GM23338 (cell line): ENCODE measurements around the gene FEM1B. TPM values are rescaled to one million over a fixed set of nuclear protein-coding genes. Genes with fewer than 3 reads are reported as not detected.

Source experiments
- ATAC-seq: fragments of 200-7000 bp; cut with Tn5 transposase; 3 replicates; pipeline ENCODE4 v1.9.1; 2020
- DNase-seq: peaks from one replicate; pipeline ENCODE4 v3.0.0-alpha.2; 2015; ENCODE audit warnings: low spot score
- H2AFZ ChIP-seq: fragments of 200-600 bp; sonication (generic); 2 replicates; pipeline ENCODE4 v1.8.0; 2016; ENCODE audit warnings: antibody characterized with exemption, mild to moderate bottlenecking, moderate library complexity
- H3F3A ChIP-seq: fragments of 200-600 bp; sonication (generic); replicated peaks from 2 replicates; pipeline ENCODE4 v1.8.0; 2017; ENCODE audit warnings: antibody characterized with exemption, mixed run types, low read depth
- H3K27ac ChIP-seq: fragments of 200-600 bp; sonication (generic); 2 replicates; pipeline ENCODE4 v1.6.1; 2016; ENCODE audit warnings: low read depth
- H3K27me3 ChIP-seq: fragments of 200-600 bp; sonication (generic); 2 replicates; pipeline ENCODE4 v1.8.0; 2016; ENCODE audit warnings: mild to moderate bottlenecking, mixed run types, moderate library complexity; ENCODE audit not compliant: insufficient read depth
- H3K36me3 ChIP-seq: fragments of 200-600 bp; sonication (generic); 2 replicates; pipeline ENCODE4 v1.8.0; 2016; ENCODE audit warnings: mild to moderate bottlenecking; ENCODE audit not compliant: insufficient read depth
- H3K4me1 ChIP-seq: fragments of 200-600 bp; sonication (generic); 2 replicates; pipeline ENCODE4 v1.8.0; 2016; ENCODE audit warnings: mild to moderate bottlenecking, moderate library complexity; ENCODE audit not compliant: insufficient read depth
- H3K4me2 ChIP-seq: fragments of 200-600 bp; sonication (generic); 2 replicates; pipeline ENCODE4 v1.7.1; 2017; ENCODE audit warnings: mixed run types
- H3K4me3 ChIP-seq: fragments of 200-600 bp; sonication (generic); 2 replicates; pipeline ENCODE4 v1.6.1; 2016; ENCODE audit warnings: mixed run types
- H3K79me2 ChIP-seq: fragments of 200-600 bp; sonication (generic); replicated peaks from 2 replicates; pipeline ENCODE4 v1.8.0; 2017; ENCODE audit warnings: mild to moderate bottlenecking; ENCODE audit not compliant: insufficient read depth
- H3K9me2 ChIP-seq: fragments of 200-600 bp; sonication (generic); 2 replicates; pipeline ENCODE4 v1.8.0; 2017; ENCODE audit not compliant: insufficient read depth
- H4K20me1 ChIP-seq: fragments of 200-600 bp; sonication (generic); replicated peaks from 2 replicates; pipeline ENCODE4 v1.8.0; 2017; ENCODE audit warnings: mild to moderate bottlenecking; ENCODE audit not compliant: insufficient read depth
- H3K27ac Mint-ChIP-seq: 2 replicates; pipeline ENCODE4 v1.8.0; 2020; ENCODE audit warnings: inconsistent platforms, mild to moderate bottlenecking, moderate library complexity, mixed read lengths
- H3K27me3 Mint-ChIP-seq: 3 replicates; pipeline ENCODE4 v1.8.0; 2022; ENCODE audit warnings: low read depth, mild to moderate bottlenecking, moderate library complexity, mixed read lengths, inconsistent platforms; ENCODE audit not compliant: insufficient read depth, poor library complexity
- H3K36me3 Mint-ChIP-seq: 3 replicates; pipeline ENCODE4 v1.8.0; 2021; ENCODE audit warnings: low read depth, mild to moderate bottlenecking, inconsistent platforms, moderate library complexity, mixed read lengths
- H3K4me1 Mint-ChIP-seq: 3 replicates; pipeline ENCODE4 v1.8.0; 2020; ENCODE audit warnings: mild to moderate bottlenecking, inconsistent platforms, mixed read lengths
- H3K4me3 Mint-ChIP-seq: 3 replicates; pipeline ENCODE4 v1.8.0; 2021; ENCODE audit warnings: moderate library complexity, mild to moderate bottlenecking, inconsistent platforms, mixed read lengths
- H3K9me3 Mint-ChIP-seq: 3 replicates; pipeline ENCODE4 v1.8.0; 2020; ENCODE audit warnings: moderate library complexity, mild to moderate bottlenecking, inconsistent platforms, mixed read lengths
- CREB1 ChIP-seq: fragments of 250-450 bp; sonication (Bioruptor Pico); IDR thresholded peaks from 2 replicates; pipeline ENCODE4 v1.5.0; 2020; ENCODE audit warnings: low read depth, mild to moderate bottlenecking, moderate library complexity
- EZH2 ChIP-seq: fragments of 200-600 bp; sonication (generic); IDR thresholded peaks from one replicate; pipeline ENCODE4 v1.8.0; 2017; ENCODE audit warnings: antibody characterized with exemption, mild to moderate bottlenecking, low read depth; ENCODE audit not compliant: unreplicated experiment
- EZH2phosphoT487 ChIP-seq: fragments of 200-600 bp; sonication (generic); IDR thresholded peaks from one replicate; pipeline ENCODE4 v1.8.1; 2018; ENCODE audit warnings: antibody characterized with exemption; ENCODE audit not compliant: unreplicated experiment
- JUNB ChIP-seq: IDR thresholded peaks from one replicate; pipeline ENCODE4 v1.6.1; 2016; ENCODE audit warnings: antibody characterized with exemption; ENCODE audit not compliant: unreplicated experiment
- NANOG ChIP-seq: IDR thresholded peaks from 2 replicates; pipeline ENCODE4 v1.6.1; 2016; ENCODE audit warnings: antibody characterized with exemption, borderline replicate concordance
- POLR2AphosphoS5 ChIP-seq: IDR thresholded peaks from 2 replicates; pipeline ENCODE4 v1.6.1; 2016; ENCODE audit warnings: antibody characterized with exemption, low read depth
- STAT1 ChIP-seq: IDR thresholded peaks from one replicate; pipeline ENCODE4 v1.6.1; 2016; ENCODE audit warnings: antibody characterized with exemption; ENCODE audit not compliant: unreplicated experiment
- ZNF114 ChIP-seq: fragments of 250-450 bp; sonication (Bioruptor Pico); IDR thresholded peaks from 2 replicates; pipeline ENCODE4 v1.5.0; 2020; ENCODE audit warnings: mild to moderate bottlenecking, moderate library complexity
- ZNF331 ChIP-seq: fragments of 250-450 bp; sonication (Bioruptor Pico); IDR thresholded peaks from 2 replicates; pipeline ENCODE4 v1.5.0; 2020; ENCODE audit warnings: low read depth, mild to moderate bottlenecking, moderate library complexity
- polyA plus RNA-seq: library from polyadenylated mRNA; unstranded; fragments of >200 nt; fragmentation: Nextera tagmentation; extraction: Ambion mirVana; gene quantifications from 2 replicates; pipeline ENCODE4 v1.2.1, GENCODE V29; 2016
- total RNA-seq: library from RNA; depleted of rRNA; stranded (reverse); fragments of >200 nt; shearing (Covaris generic); gene quantifications from 2 replicates; pipeline ENCODE4 v1.2.3, GENCODE V29; 2014
- TF ChIP-seq, protein P1 (sequence below): fragments of 250-450 bp; sonication (Bioruptor Pico); IDR thresholded peaks from 2 replicates; pipeline ENCODE4 v1.5.0; 2020; ENCODE audit warnings: mild to moderate bottlenecking, moderate library complexity
- TF ChIP-seq, protein P2 (sequence below): IDR thresholded peaks from 2 replicates; pipeline ENCODE4 v1.6.1; 2016; ENCODE audit warnings: antibody characterized with exemption
- TF ChIP-seq, protein P3 (sequence below): IDR thresholded peaks from one replicate; pipeline ENCODE4 v1.6.1; 2018; ENCODE audit warnings: antibody characterized with exemption; ENCODE audit not compliant: unreplicated experiment
- TF ChIP-seq, protein P4 (sequence below), 2 experiments: fragments of 200-600 bp in 1 of 2; sonication (generic) in 1 of 2; conservative IDR thresholded peaks; 2 replicates each; pipeline versions ENCODE4 v1.5.1 to v1.6.1; 2016 to 2017; ENCODE audit warnings: antibody characterized with exemption in 2 of 2, low read depth in 2 of 2, mild to moderate bottlenecking in 2 of 2, moderate library complexity in 1 of 2

The FEM1B gene
- total and polyA plus RNA-seq, 2 experiments from 2014 or later = 13.0 to 82.0 TPM

DNA sequence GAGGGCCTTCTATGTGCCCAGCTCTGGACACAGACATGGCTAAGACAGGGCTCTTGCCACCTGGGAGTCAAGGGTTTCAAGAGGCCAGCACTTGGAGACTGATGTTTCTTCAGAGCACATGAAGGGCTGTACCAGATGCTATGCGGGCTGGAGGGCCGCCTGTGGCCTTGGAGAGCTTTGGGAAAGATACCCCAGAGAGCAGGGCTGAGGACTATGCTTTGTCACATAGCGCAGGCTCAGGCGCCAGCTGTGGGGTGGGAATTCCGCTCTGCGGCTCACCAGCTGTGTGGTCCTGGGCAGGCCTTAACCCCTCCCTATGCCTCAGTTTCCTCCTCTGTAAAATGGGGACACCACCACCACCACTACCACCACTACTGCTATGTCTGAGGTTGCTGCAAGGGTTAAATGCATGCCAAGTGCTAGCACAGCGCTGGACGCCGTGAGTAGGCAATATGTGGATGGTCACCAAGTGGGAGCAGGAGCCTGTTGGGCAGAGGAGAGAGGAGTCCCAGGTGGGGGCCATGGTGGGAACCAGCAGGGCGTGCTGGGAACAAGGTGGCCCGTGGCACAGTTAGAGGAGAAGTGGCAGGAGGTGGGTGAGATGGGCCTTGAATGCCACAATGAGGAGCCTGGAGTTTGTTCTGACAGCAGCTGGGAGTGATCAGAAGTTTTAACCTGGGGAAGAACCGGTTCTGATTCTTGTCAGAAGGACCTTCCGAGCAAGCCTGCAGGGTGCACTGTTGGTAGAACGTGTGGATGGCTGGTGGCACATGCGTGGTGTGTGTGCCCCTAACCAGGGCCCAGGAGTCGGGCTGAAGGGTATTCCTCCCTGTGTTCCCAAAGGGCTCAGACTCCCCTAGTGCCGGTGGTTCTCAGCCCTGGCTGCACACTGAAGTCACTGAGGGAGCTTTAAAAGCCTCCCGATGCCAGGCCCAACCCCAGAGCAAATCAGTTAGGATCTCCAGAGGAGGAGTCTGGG is 41.7 kb downstream of the FEM1B start:
- no peak overlapping the region for H3K4me3 ChIP-seq

More for the DNA sequence above, 41.7 kb downstream of the FEM1B start:
- no peaks in the 10 kb centered on the region for H3K9me3 Mint-ChIP-seq
- ATAC-seq = no peak
- no peak overlapping the region for H2AFZ ChIP-seq
- H3K4me2 ChIP-seq = no peak overlapping the region
- no peak for DNase-seq
- H3K27me3 Mint-ChIP-seq = peaks cover 8% of the 10 kb centered on the region
- H3K9me2 ChIP-seq = no peaks in the 10 kb centered on the region
- 0 out of 2 replicates have a peak, but pooled peaks cover 4% of the 10 kb centered on the region for H3F3A ChIP-seq
- TF ChIP-seq ZNF331 (no peak), ZNF114 (CRISPR knock-in tag) (no peak), JUNB (no peak), CREB1 (CRISPR knock-in tag) (no peak), POLR2AphosphoS5 (no peak), EZH2 (no peak), EZH2phosphoT487 (no peak), NANOG (no peak), STAT1 (no peak)
- TF ChIP-seq, protein P1, sequence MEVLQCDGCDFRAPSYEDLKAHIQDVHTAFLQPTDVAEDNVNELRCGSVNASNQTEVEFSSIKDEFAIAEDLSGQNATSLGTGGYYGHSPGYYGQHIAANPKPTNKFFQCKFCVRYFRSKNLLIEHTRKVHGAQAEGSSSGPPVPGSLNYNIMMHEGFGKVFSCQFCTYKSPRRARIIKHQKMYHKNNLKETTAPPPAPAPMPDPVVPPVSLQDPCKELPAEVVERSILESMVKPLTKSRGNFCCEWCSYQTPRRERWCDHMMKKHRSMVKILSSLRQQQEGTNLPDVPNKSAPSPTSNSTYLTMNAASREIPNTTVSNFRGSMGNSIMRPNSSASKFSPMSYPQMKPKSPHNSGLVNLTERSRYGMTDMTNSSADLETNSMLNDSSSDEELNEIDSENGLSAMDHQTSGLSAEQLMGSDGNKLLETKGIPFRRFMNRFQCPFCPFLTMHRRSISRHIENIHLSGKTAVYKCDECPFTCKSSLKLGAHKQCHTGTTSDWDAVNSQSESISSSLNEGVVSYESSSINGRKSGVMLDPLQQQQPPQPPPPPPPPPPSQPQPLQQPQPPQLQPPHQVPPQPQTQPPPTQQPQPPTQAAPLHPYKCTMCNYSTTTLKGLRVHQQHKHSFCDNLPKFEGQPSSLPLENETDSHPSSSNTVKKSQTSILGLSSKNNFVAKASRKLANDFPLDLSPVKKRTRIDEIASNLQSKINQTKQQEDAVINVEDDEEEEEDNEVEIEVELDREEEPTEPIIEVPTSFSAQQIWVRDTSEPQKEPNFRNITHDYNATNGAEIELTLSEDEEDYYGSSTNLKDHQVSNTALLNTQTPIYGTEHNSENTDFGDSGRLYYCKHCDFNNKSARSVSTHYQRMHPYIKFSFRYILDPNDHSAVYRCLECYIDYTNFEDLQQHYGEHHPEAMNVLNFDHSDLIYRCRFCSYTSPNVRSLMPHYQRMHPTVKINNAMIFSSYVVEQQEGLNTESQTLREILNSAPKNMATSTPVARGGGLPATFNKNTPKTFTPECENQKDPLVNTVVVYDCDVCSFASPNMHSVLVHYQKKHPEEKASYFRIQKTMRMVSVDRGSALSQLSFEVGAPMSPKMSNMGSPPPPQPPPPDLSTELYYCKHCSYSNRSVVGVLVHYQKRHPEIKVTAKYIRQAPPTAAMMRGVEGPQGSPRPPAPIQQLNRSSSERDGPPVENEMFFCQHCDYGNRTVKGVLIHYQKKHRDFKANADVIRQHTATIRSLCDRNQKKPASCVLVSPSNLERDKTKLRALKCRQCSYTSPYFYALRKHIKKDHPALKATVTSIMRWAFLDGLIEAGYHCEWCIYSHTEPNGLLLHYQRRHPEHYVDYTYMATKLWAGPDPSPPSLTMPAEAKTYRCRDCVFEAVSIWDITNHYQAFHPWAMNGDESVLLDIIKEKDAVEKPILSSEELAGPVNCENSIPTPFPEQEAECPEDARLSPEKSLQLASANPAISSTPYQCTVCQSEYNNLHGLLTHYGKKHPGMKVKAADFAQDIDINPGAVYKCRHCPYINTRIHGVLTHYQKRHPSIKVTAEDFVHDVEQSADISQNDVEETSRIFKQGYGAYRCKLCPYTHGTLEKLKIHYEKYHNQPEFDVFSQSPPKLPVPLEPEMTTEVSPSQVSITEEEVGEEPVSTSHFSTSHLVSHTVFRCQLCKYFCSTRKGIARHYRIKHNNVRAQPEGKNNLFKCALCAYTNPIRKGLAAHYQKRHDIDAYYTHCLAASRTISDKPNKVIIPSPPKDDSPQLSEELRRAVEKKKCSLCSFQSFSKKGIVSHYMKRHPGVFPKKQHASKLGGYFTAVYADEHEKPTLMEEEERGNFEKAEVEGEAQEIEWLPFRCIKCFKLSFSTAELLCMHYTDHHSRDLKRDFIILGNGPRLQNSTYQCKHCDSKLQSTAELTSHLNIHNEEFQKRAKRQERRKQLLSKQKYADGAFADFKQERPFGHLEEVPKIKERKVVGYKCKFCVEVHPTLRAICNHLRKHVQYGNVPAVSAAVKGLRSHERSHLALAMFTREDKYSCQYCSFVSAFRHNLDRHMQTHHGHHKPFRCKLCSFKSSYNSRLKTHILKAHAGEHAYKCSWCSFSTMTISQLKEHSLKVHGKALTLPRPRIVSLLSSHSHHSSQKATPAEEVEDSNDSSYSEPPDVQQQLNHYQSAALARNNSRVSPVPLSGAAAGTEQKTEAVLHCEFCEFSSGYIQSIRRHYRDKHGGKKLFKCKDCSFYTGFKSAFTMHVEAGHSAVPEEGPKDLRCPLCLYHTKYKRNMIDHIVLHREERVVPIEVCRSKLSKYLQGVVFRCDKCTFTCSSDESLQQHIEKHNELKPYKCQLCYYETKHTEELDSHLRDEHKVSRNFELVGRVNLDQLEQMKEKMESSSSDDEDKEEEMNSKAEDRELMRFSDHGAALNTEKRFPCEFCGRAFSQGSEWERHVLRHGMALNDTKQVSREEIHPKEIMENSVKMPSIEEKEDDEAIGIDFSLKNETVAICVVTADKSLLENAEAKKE (CRISPR knock-in tag) = no peak
- TF ChIP-seq, protein P2, sequence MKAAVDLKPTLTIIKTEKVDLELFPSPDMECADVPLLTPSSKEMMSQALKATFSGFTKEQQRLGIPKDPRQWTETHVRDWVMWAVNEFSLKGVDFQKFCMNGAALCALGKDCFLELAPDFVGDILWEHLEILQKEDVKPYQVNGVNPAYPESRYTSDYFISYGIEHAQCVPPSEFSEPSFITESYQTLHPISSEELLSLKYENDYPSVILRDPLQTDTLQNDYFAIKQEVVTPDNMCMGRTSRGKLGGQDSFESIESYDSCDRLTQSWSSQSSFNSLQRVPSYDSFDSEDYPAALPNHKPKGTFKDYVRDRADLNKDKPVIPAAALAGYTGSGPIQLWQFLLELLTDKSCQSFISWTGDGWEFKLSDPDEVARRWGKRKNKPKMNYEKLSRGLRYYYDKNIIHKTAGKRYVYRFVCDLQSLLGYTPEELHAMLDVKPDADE = no peak
- TF ChIP-seq, protein P3, sequence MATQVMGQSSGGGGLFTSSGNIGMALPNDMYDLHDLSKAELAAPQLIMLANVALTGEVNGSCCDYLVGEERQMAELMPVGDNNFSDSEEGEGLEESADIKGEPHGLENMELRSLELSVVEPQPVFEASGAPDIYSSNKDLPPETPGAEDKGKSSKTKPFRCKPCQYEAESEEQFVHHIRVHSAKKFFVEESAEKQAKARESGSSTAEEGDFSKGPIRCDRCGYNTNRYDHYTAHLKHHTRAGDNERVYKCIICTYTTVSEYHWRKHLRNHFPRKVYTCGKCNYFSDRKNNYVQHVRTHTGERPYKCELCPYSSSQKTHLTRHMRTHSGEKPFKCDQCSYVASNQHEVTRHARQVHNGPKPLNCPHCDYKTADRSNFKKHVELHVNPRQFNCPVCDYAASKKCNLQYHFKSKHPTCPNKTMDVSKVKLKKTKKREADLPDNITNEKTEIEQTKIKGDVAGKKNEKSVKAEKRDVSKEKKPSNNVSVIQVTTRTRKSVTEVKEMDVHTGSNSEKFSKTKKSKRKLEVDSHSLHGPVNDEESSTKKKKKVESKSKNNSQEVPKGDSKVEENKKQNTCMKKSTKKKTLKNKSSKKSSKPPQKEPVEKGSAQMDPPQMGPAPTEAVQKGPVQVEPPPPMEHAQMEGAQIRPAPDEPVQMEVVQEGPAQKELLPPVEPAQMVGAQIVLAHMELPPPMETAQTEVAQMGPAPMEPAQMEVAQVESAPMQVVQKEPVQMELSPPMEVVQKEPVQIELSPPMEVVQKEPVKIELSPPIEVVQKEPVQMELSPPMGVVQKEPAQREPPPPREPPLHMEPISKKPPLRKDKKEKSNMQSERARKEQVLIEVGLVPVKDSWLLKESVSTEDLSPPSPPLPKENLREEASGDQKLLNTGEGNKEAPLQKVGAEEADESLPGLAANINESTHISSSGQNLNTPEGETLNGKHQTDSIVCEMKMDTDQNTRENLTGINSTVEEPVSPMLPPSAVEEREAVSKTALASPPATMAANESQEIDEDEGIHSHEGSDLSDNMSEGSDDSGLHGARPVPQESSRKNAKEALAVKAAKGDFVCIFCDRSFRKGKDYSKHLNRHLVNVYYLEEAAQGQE = no peak
- TF ChIP-seq, protein P4, sequence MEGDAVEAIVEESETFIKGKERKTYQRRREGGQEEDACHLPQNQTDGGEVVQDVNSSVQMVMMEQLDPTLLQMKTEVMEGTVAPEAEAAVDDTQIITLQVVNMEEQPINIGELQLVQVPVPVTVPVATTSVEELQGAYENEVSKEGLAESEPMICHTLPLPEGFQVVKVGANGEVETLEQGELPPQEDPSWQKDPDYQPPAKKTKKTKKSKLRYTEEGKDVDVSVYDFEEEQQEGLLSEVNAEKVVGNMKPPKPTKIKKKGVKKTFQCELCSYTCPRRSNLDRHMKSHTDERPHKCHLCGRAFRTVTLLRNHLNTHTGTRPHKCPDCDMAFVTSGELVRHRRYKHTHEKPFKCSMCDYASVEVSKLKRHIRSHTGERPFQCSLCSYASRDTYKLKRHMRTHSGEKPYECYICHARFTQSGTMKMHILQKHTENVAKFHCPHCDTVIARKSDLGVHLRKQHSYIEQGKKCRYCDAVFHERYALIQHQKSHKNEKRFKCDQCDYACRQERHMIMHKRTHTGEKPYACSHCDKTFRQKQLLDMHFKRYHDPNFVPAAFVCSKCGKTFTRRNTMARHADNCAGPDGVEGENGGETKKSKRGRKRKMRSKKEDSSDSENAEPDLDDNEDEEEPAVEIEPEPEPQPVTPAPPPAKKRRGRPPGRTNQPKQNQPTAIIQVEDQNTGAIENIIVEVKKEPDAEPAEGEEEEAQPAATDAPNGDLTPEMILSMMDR (conservative IDR thresholded peaks at IDR 0.05; ENCODE audit: low read depth in 2 of 2) = no peak
- H3K4me3 Mint-ChIP-seq = no peak overlapping the region
- no peak overlapping the region for H3K27ac Mint-ChIP-seq
- H3K36me3 Mint-ChIP-seq = no peaks in the 10 kb centered on the region
- H3K27ac ChIP-seq = no peak overlapping the region
- no peaks in the 10 kb centered on the region for H3K79me2 ChIP-seq
- peaks cover 27% of the 10 kb centered on the region for H3K4me1 Mint-ChIP-seq
- H4K20me1 ChIP-seq = no peaks in the 10 kb centered on the region
- H3K27me3 ChIP-seq = no peaks in the 10 kb centered on the region
- H3K4me1 ChIP-seq = peaks cover 18% of the 10 kb centered on the region
- H3K36me3 ChIP-seq = no peaks in the 10 kb centered on the region
